GM10847 (cell line): Measurements from ENCODE around the gene ANKRD11.

Experiments used
- POLR2A ChIP-seq: IDR thresholded peaks from 2 replicates; pipeline ENCODE4 v1.6.1; 2011; ENCODE audit not compliant: insufficient read length; ENCODE audit errors: extremely low read depth

The ANKRD11 gene

DNA sequence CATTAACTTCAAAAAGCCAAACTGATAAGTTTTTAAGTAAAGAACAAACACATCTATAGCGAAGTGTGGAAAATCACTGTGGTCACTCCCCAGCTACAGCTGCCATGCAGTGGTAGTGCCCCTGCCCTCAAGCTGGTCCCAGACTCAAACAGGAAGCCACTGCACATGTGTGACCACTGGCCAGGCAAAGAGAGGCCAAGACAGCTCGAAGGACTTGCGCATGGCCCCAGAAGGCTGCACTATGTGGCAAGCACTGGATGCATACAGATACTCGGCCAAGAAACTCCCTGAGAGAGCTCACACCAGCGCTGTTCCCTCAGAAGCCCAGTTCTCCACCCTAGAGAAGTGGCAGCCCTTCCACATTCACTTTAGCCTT, 82.4 kb downstream of the ANKRD11 start:
- no peak for TF ChIP-seq POLR2A

DNA sequence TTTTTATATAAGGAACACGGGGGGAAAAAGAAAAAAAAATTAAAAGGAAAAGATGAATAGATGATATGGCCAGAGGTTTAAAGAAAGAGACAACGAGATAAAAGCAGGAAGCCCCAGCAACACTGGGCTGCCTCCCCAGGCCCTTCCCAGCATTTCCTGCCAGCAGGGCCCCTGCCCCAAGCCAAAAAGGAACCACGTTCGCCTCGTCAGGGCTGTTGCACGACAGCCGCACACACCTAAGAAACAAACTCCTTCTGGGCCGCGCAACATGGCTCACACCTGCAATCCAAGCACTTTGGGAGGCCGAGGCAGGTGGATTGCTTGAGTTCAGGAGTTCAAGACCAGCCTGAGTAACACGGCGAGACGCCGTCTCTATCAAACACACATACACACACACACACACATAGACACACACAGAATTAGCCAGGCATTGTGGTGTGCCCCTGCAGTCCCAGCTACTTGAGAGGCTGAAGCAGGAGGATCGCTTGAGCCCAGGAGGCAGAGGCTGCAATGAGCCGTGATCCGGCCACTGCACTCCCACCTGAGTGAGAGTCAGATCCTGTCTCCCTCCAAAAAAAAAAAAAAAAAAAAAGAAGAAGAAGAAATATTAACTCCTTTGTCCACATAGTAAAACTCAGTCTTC, 83.0 kb downstream of the ANKRD11 start:
- TF ChIP-seq POLR2A: no peak

DNA sequence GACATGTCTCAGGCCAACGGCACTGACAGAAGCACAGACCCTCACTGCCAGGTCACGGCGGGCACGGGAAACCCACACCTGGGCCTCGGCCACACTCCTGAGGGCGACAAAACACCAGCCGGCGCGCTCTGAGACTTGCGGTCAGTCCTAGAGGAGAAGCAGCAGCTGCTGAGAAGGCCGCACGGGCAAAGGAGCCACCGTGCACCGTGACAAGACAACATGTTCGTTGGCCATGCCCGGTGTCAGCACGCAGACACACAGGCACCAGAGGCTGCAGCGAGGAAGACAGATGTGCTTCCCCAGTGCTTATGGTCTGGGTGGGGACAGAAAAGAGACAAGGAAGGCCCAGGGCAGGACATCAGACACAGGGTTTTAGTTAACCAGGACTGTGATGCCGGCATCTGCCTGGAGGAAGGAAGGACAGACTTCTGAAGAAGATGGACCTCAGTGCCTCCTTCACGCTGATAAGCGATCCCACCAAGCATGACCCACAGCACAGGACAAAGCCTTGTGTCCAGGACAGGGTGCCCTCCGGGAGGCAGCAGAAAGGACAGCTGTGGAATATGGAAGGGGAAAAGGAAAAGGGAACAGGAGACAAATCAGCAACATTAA, 84.0 kb downstream of the ANKRD11 start:
- TF ChIP-seq POLR2A: no peak

DNA sequence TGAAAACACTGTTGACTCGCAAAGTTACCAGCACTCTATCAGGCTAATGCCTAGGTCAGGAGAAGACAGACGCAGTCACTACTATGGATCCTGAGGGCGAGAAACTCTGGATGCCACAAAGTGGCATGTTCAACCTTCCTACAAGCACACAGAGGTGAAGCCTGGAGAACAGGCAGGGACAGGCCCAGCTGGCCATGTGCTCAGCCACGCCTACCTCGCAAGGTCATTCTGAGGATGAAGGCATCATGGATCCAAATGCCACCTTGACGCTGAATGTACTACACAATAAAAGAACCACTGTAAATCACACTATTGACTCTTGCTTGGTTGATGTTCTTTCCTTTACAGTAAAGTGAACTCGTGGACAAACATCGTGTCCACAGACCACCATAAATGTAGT, 85.8 kb downstream of the ANKRD11 start:
- no peak for TF ChIP-seq POLR2A

DNA sequence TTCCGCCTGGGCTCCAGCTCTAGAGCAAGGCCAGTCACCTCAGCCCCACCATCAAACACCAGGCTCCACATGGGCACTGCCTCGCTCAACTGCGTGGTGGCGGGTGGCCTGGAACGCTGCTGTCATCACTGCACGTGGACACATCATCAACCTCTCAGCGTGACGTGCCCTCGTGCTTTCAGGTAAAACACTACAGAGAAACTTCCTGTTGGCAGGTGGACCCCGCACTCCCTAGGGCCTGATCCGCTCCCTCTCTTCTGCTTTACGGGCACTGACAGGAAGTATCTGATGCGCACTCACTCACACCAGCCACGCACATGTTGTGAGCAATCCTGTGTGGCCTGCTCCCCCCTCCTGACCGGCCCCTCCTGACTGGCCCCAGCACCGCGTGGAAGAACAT, 87.4 kb downstream of the ANKRD11 start:
- TF ChIP-seq POLR2A: no peak

DNA sequence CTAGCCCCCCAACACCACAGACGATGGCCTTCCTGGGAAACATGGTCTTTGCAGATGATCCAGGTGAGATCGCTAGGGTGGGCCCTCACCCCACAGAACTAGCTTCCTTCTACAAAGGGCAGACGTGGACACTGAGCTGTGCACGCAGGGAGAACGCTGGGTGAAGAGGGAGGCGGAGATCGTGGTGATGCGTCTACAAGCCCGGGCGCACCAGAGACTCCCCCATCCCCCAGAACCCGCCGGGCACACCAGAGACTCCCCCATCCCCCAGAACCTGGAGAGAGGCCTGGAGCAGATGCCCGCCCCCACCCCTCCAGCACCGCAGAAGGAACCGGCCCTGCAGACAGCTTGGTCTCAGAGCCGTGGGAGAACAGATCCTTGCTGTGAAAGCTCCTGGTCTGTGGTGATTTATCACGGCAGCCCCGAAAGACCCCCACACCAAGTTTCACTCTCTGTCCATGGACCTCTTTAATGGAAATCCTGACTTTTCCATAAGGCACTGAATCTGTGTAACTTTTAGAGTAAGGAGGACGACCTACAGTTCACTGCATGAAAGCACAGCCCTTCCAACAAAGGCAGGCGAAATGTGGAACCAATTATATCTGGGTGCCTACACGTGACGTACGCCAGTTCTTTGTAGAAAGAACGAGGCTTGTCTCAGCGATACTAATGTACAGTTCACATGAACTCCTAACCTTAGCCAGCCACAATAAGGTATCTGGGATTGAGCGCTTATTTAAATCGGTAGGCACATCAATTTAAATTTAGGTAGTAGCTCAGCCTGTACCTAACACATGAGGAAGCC, 88.5 kb downstream of the ANKRD11 start:
- no peak for TF ChIP-seq POLR2A

DNA sequence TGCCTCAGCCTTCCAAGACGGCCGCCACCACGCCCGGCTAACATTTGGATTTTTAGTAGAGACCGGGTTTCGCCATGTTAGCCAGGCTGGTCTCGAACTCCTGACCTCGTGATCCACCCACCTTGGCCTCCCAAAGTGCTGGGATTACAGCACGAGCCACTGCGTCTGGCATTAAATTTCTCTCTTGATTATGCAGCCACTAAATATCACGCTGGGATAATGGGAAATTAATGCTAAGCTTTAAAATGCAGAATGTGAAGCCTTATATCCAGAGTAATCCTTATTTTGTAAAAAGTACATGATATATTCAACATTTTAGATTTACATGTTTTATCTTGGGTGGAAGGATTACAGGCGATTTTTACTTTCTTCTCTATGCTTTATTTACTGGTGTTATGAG, 89.2 kb downstream of the ANKRD11 start:
- TF ChIP-seq POLR2A: no peak

DNA sequence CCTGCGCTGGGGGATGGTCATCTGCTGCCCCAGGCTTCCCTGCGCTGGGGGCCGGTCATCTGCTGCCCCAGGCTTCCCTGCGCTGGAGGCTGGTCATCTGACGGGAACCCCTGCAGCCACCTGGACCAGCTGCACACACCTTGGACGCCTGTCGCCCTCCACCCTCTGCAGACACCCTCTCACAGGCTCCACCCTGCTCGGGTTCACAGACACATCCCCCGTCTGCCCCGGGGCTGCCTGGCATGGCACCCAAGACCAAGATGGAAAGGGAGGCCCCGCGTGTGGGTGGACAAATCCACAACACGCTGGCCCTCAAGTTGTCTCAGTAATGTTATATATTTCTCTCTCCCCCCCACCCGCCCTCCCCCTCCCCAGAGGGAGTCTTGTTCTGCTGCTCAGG, 89.6 kb downstream of the ANKRD11 start:
- TF ChIP-seq POLR2A: no peak

DNA sequence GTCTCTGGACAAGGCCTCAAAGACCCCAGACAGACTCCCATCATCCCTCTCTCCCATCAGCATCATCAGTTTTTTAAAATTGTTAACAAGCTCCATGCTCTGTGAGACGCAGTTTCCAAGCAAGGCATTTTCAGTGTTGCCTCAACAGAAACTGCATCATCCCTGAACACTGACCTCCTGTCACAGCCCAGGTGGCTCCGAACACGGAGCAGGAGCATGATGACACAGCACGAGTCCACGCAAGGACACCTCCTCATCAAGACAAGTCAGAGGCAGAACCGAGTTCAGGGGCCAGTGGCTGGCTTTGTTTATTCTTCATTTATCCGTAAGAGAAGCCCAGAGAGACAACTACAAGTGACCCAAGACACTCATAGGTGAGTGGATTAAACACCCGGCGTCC, 91.4 kb downstream of the ANKRD11 start:
- TF ChIP-seq POLR2A: no peak

DNA sequence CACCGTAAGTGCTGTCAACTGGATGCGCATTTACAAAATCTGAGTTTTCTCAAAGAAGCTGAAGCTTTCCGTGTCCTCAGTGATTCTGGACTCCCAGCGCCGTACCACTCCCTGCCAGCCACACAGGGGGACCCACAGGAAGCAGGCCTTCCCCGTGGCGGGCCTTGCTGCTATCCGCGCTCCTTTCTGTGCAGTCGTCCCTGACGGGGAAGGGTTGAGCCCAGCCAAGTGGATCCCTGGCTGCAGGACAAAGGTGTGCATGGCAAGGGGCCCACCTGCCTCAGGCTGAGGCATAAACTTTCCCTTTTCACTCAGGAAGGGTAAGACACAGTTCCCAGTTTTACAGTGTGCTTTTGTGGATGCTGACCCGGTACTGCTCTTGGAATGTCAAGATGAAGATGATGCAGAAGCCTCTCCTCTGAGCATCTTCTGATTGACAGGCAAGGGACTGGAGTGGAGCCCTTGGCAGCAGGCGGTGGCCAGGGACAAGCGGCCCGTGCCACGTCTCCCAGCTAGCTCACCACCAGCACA, 93.0 kb downstream of the ANKRD11 start:
- no peak for TF ChIP-seq POLR2A

DNA sequence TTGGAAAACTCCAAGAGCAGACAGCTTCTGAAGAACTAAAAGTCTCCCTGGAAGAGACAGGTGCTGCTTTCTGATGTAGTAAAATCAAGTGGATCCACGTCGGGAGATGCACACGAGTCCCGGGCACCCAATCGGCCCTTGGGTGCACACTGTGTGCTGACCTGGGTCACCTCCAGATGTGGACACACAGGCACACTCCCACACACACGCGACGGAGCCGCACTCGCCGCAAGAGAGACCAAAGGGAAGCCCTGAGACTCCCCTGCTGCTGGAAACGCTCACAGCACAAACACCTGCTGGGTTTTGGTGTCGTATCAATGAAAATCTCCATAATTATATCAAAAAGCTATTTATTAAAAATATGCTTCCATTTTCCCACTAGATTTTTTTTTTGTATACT, 94.2 kb downstream of the ANKRD11 start:
- no peak for TF ChIP-seq POLR2A

DNA sequence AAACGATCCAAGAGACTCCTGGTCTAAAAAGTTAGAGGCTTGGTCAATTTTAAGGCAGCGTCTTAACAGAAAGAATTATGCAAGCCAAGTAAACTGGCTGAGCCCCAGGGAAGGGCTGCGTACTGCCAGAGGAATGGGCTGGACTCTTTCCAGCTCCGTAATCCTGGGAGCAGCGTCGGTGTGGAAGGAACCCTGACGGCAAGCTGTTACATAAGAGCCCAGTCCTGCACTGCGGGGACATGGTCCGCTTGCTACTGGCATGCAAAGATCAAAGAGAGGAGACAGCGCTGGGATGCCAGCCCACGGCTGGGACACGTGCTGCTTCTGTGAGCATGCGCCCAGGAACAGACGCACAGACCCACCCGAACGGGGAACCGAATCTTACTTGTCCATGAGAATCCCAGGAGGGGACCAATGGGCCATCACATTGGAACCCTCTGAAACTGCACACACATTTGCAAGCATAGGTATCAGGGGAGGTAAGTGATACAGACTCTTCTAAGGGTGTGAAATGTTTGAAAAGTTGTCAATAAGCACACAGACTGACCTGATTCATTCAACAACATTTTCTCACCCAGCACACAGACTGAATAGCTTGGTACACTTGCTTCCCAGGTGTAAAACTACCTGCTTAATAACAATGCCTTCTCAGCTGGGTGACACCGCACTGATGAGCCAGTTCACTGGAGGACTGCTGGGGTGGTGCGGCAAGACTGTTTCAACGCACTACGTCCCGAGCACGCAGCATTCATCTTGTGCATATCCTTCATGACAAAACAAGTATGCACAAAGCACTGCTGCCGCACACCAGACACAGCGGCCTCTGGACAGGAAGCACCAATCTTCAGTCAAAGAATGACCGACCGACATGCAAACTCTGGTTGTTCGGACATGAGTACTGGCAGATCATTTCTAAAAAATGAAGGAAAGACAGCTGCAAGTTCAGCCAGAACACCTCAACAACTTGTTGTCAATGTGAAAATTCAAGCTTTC, 94.9 kb downstream of the ANKRD11 start:
- no peak for TF ChIP-seq POLR2A

DNA sequence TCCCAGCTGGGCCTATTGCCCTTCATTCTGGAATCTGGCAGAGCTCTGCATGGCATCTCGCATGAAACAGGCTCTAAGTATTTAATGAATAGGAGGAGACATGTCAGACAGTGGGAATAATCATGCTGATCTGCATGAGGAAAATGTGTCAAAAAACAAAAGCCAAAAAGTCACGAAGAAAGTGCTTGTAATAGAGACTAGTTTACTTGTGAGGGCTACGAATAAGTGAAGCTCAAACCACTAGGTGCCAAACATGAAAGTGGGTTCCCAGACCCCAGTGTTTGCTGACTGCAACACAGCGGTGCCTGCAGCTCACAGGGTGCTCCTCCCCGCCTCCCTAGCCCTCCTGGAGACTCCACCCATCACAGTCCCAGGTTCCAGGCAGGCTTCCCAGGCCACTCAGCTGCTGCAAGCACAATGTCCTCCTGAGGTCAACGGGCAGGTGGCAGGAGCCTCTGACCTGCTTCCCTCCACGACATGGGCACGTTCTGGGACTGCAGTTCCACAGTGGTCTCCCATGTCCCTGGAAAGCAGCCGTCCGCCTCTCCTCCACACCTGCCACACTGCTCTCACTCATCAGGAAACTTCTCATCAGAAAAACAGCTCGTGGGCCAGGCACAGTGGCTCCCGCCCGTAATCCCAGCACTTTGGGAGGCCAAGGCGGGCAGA, 96.5 kb downstream of the ANKRD11 start:
- no peak for TF ChIP-seq POLR2A
